Epithelial cell of esophagus (primary cell): ENCODE data around the gene CEP135.
"Not testable (repeated sequence)": the region's sequence is repeated elsewhere in the genome, so short reads cannot be mapped to it uniquely, and the experiment has no call there.

Source experiments
- DNase-seq: peaks from one replicate; pipeline ENCODE4 v3.0.0; 2010; ENCODE audit warnings: low read depth
- H3K4me3 ChIP-seq: 2 replicates; pipeline ENCODE4 v1.5.1; 2011; ENCODE audit warnings: mild to moderate bottlenecking, low read length, control low read depth
- CTCF ChIP-seq: IDR thresholded peaks from 2 replicates; pipeline ENCODE4 v1.5.1; 2011; ENCODE audit warnings: low read depth, mild to moderate bottlenecking, low read length, control low read depth, inconsistent platforms; ENCODE audit not compliant: insufficient read depth; ENCODE audit errors: missing control alignments

CEP135 gene

GRCh38 chr4:55928846-55929245 is 19.9 kb upstream of the CEP135 start:
- no peak overlapping the region for H3K4me3 ChIP-seq
- DNase-seq: no peak
- TF ChIP-seq CTCF: no peak

DNA sequence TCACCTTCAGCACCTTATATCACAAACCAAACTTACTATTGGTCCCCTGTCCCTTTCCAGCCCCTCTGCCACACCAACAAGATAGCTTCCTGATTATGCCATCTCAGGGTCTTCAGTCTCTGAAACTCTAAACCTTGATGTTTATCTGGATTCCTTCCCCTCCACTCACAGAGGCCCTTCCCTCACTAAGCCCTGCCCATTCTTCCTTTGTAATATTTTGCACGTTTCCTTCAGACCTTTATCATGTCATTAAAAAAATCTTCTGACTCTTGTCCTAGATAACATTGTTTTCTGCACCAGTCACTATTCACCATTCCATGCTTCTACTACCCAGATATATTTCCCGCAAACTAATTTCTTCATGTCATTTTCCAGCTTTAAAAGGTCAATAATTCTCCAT is 17.7 kb upstream of the CEP135 start:
- TF ChIP-seq CTCF: no peak
- DNase-seq: no peak
- H3K4me3 ChIP-seq: no peak overlapping the region

GRCh38 chr4:55931833-55932232 is 16.9 kb upstream of the CEP135 start:
- no peak overlapping the region for H3K4me3 ChIP-seq
- TF ChIP-seq CTCF: no peak
- DNase-seq: no peak

GRCh38 chr4:55932511-55932910 is 16.2 kb upstream of the CEP135 start:
- TF ChIP-seq CTCF: no peak
- DNase-seq: peak; percentile 33
- no peak overlapping the region for H3K4me3 ChIP-seq

DNA sequence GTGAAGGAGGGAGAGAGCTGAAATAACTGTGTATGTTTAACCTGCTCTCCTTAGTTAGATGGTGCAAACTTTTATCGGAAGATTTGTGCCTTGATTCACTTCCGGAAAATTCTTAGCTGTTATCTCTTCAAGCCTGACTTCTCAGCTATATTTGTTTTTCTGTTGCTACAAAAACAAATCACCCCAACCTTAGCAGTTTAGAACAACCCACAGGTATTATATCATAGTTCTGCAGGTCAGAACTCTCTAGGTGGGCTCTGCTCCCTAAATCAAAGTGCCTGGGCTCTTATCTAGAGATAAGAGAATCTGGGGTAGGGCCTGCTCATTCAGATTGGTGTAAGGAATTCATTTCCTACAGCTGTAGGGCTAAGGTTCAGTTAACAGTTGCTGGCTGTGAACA is 15.1 kb upstream of the CEP135 start:
- no peak overlapping the region for H3K4me3 ChIP-seq
- TF ChIP-seq CTCF: no peak
- DNase-seq: no peak

DNA sequence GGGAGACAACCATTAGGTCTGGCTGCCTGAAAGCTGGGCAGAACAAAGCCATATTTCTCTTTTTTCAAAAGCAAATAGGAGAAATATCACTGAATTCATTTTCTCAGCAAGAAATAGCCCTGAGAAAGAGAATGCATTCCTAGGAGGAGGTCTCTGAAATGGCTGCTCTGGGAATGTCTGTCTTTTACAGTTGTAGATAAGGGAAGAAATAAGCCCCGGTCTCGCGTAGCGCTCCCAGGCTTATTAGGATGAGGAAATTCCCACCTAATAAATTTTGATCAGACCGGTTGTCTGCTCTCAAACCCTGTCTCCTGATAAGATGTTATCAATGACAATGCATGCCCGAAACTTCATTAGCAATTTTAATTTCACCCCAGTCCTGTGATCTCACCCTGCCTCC is 12.8 kb upstream of the CEP135 start:
- H3K4me3 ChIP-seq, DNase-seq: not testable (repeated sequence)

DNA sequence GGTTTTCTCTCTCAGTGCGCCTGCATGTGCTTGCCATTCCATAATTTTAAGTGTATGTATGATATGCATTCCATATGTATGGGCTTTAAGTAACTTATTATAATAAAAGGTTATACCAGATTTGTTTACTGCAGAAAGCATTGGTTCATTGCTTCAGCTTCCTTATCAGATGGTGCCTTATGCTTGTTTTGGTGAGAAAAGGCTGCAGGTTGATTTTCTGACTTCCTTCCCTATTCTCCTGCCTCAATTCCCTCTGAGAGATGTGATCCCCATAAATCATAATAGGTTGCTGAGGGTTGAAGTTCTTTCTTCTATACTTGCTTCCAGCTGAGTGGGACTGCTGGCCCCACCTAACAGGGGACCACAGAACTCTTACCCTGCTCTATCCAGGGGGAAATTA is 10.3 kb upstream of the CEP135 start:
- DNase-seq: no peak
- no peak overlapping the region for H3K4me3 ChIP-seq
- no peak for TF ChIP-seq CTCF

DNA sequence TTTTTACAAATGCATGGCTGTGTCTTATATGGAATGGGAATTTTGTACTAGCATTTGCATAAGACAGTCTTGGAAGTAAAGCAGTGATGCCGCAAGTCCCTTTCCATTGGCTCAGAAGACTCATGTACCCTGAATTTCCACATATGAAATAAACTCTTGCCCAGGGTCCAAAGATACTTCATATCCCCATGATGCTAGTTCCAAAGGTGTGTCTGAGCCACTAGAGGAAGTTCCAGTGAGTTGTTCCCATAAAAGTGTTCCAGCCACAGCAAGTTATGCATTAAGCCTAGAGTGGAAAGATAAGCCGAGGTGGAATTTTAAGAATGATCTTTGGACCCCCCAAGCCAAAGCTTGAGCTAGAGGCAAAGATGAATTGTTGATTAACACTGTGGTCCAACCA is 9.3 kb upstream of the CEP135 start:
- H3K4me3 ChIP-seq: no peak overlapping the region
- TF ChIP-seq CTCF: no peak
- no peak for DNase-seq
